ELR (cell line): ENCODE results near the gene HTN1.
"Not testable (repeated sequence)": the region's sequence is repeated elsewhere in the genome, so short reads cannot be mapped to it uniquely, and the experiment has no call there.

Source experiments
- DNase-seq: peaks from one replicate; pipeline ENCODE4 v3.0.0-alpha.2; 2015; ENCODE audit warnings: low read depth

Gene HTN1

DNA sequence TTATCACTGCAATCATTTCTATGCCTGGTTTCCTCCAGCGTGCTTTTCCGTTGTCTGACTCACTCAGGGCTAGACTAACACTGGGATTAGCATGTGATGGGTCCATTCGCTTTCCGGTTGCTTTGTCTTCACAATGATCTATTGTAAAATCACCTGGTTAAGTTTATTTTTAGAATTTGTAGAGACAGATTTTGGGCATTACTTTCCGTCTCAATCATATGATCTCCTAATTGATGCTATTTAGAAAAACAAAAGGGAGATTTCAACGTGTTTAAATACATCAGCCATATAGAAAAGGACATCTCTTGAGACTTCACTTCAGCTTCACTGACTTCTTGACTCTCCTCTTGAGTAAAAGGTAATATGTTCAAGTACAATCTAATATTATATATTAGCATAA, at the start of gene HTN1:
Gene HTN1 (plus strand): TSS at position 301 of the 400 bp plus-strand sequence. CDS start 2,639 bp downstream, outside the sequence.
- DNase-seq, result not testable (repeated sequence)

DNA sequence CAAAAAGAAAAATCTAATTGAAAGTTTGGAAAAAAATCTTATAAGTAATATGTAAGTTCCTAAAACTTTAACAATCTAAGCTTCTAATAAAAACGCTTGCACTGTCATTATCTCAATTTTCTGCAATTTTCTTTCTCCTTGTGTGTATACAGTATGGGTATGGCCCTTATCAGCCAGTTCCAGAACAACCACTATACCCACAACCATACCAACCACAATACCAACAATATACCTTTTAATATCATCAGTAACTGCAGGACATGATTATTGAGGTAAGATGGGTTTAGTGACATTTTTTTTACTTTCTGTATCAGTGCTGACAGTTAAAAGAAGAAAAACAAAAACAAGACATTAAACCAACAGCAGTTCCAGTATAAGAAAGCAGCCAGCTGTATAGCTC, 49.5 kb upstream of the HTN1 start:
- DNase-seq, result no peak

GRCh38 chr4:70002507-70002906, 47.7 kb upstream of the HTN1 start:
- no peak for DNase-seq

- DNase-seq, result no peak
Measured at GRCh38 chr4:70008771-70009170, 41.5 kb upstream of the HTN1 start.

GRCh38 chr4:70019006-70019405, 31.2 kb upstream of the HTN1 start:
- not testable (repeated sequence) for DNase-seq

DNA sequence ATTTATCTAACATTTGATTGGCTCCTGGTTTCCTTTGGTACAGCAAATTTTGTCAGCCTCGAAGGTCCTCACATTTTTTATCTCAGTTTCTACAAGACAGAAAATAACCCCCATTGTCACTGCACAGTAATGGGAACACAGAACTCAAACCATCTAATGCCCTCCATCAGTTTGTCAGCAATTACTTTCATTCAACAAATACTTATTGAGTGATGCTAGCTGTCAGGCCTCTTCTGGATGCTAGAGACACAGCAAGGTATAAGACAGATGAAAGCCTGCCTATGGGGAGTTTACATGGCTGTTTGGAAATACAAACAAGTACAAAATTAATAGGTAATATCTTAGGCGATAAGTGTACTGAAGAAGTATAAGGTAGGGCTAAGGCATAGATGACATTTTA, 27.0 kb upstream of the HTN1 start:
- no peak for DNase-seq

GRCh38 chr4:70027011-70027410, 23.2 kb upstream of the HTN1 start:
- DNase-seq, result no peak

DNA sequence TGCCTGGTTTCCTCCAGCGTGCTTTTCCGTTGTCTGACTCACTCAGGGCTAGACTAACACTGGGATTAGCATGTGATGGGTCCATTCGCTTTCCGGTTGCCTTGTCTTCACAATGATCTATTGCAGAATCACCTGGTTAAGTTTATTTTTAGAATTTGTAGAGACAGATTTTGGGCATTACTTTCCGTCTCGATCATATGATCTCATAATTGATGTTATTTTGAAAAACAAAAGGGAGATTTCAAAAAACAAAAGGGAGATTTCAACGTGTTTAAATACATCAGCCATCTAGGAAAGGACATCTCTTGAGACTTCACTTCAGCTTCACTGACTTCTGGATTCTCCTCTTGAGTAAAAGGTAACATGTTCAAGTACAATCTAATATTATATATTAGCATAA, 22.1 kb upstream of the HTN1 start, which contains the start of gene HTN3:
Gene HTN3 (plus strand): TSS at position 301 of the 400 bp plus-strand sequence. CDS start 2,282 bp downstream, outside the sequence.
- DNase-seq, result not testable (repeated sequence)

- not testable (repeated sequence) for DNase-seq
Measured at GRCh38 chr4:70037559-70037958, 12.7 kb upstream of the HTN1 start.

DNA sequence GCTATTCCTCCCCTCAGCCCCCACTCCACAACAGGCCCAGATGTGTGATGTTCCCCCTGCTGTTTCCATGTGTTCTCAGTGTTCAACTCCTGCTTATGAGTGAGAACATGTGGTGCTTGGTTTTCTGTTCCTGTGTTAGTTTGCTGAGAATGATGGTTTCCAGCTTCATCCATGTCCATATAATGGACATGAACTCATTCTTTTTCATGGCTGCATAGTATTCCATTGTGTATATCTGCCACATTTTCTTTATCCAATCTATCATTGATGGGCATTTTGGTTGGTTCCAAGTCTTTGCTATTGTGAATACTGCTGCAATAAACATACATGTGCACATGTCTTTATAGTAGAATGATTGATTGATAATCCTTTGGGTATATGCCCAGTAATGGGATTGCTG, 10.3 kb upstream of the HTN1 start:
- DNase-seq, result not testable (repeated sequence)

GRCh38 chr4:70041652-70042286, 8.5 kb upstream of the HTN1 start:
- no peak for DNase-seq

- not testable (repeated sequence) for DNase-seq
Measured at GRCh38 chr4:70056534-70056933, 6.3 kb downstream of the HTN1 start.

- no peak for DNase-seq
Measured at GRCh38 chr4:70057651-70058050, 7.4 kb downstream of the HTN1 start.

DNA sequence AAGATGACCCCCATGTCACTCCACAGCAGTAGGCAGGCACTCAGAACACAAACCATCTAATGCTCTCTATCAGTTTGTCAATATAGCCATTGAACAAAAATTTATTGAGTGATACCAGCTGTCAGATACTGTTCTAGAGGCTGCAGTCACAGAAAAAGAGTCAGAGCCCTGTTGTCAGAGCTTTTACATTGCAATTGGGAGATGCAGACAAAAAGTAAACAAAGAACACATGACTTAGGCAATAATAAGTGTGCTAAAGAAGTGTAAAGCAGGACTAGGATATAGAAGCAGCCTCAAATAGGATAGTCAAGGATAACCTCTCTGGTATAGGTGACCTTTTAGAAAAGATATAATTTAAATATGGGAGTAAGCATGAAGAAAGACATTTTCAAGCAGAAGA, 8.9 kb downstream of the HTN1 start:
- DNase-seq, result no peak

DNA sequence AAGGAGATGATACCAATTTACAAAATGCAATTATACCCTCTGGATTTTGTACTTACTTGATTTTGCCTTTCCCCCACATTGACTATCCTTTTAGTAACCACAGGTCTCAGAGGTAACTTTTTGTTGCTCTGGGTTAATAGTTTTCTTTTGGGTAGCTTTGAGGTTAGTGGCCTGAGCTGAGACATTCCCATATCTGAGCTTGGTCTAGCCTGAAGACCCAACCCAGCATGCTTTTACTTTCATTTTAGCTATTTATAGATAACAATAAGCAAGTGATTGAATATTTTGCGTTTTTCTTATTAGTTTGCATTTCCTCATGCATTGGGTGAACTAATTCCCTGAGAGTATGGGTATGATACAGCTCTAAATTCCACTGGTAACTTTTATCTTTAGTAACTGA, 11.8 kb downstream of the HTN1 start:
- no peak for DNase-seq

GRCh38 chr4:70080205-70080604, 30.0 kb downstream of the HTN1 start:
- no peak for DNase-seq

- no peak for DNase-seq
Measured at GRCh38 chr4:70099206-70099605, 49.0 kb downstream of the HTN1 start.
